Stimulated activated CD4-positive, alpha-beta T cell treated with anti-CD3 and anti-CD28 coated beads, Interleukin-2, amount 100 ng/mL, for 48 hours (primary cell): ENCODE measurements around the gene STAB1.

Source experiments
- DNase-seq, 2 donors: peaks; one replicate each; pipeline ENCODE4 v3.0.0-alpha.2; 2020

Gene STAB1

GRCh38 chr3:52484680-52485461, 10.3 kb upstream of the STAB1 start:
- no peak for DNase-seq

GRCh38 chr3:52487050-52487787, 7.9 kb upstream of the STAB1 start:
- DNase-seq: no peak

- DNase-seq: no peak
Measured at GRCh38 chr3:52487788-52488691, 7.1 kb upstream of the STAB1 start.

GRCh38 chr3:52488746-52489145, 6.4 kb upstream of the STAB1 start:
- DNase-seq: no peak

- DNase-seq: no peak
Measured at GRCh38 chr3:52489453-52489852, 5.7 kb upstream of the STAB1 start.

- DNase-seq: no peak
Measured at GRCh38 chr3:52490035-52490938, 4.9 kb upstream of the STAB1 start.

- DNase-seq: no peak
Measured at GRCh38 chr3:52490939-52491526, 4.1 kb upstream of the STAB1 start.

GRCh38 chr3:52492059-52492458, 3.1 kb upstream of the STAB1 start:
- no peak for DNase-seq

- DNase-seq: no peak
Measured at GRCh38 chr3:52493232-52494017, 1.7 kb upstream of the STAB1 start.

GRCh38 chr3:52494445-52494844, 693 bp upstream of the STAB1 start:
- no peak for DNase-seq

GRCh38 chr3:52495777-52496602, 852 bp downstream of the STAB1 start:
- DNase-seq: no peak

- DNase-seq: no peak
Measured at GRCh38 chr3:52498137-52499054, 3.3 kb downstream of the STAB1 start.

GRCh38 chr3:52501046-52501445, 5.9 kb downstream of the STAB1 start:
- no peak for DNase-seq

GRCh38 chr3:52502001-52502400, 6.9 kb downstream of the STAB1 start:
- DNase-seq: no peak

- DNase-seq: no peak
Measured at GRCh38 chr3:52502808-52503350, 7.7 kb downstream of the STAB1 start.

- DNase-seq: no peak
Measured at GRCh38 chr3:52503788-52504424, 8.8 kb downstream of the STAB1 start.

- no peak for DNase-seq
Measured at GRCh38 chr3:52504977-52505376, 9.8 kb downstream of the STAB1 start.
